ENCODE results near the gene WDR64.

DNA sequence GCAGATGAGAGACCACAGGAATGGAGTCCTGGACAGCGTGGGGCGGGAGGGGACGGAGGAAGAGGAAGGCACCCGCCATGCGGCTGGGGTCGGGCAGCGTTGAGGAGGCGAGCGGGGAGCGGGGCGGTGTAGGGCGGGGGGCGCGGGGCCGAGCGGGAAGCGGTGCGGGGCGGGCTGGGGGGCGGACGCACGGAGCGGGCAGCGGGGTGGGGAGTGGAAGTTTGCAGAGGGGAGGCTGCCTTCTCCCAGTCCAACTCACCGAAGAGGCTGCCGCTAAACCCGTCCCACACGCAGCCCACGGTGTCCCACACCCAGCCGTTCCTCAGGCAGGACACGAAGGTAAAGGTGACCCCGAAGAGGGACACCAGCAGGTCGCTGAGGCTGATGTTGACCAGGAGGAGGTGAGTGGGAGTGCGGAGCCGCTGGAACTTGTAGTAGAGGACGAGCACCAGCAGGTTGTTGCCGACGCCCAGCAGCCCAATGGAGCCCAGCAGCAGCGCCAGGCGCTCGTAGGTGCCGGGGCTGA is 12.4 kb upstream of the WDR64 start:
- TF ChIP-seq CTCF (IDR thresholded peaks at IDR 0.05; ENCODE audit: poor library complexity) (peak; percentile 1), EZH2phosphoT487 (IDR thresholded peaks at IDR 0.05; ENCODE audit: low read depth, severe bottlenecking, unreplicated experiment) (no peak), EZH2 (IDR thresholded peaks at IDR 0.05; ENCODE audit: borderline replicate concordance) (no peak)

Data from hepatocyte (in vitro differentiated cells).